HepG2 (cell line): ENCODE data around the gene AFDN. TPM values are rescaled to one million over a fixed set of nuclear protein-coding genes. Genes with fewer than 3 reads are reported as not detected.

Experiments
- ATF2 ChIP-seq: sonication (generic); formaldehyde crosslinking; IDR thresholded peaks from 2 replicates; pipeline ENCODE4 v1.4.0; 2020; ENCODE audit warnings: missing genetic modification reagents
- CAMTA2 ChIP-seq: sonication (generic); formaldehyde crosslinking; IDR thresholded peaks from 2 replicates; pipeline ENCODE4 v1.4.0; 2020; ENCODE audit warnings: mild to moderate bottlenecking, missing genetic modification reagents, borderline replicate concordance
- CREB3 ChIP-seq: sonication (generic); formaldehyde crosslinking; IDR thresholded peaks from 2 replicates; pipeline ENCODE4 v1.5.0; 2020; ENCODE audit warnings: missing genetic modification reagents
- CSRNP1 ChIP-seq: sonication (generic); formaldehyde crosslinking; IDR thresholded peaks from 2 replicates; pipeline ENCODE4 v1.8.1; 2023; ENCODE audit warnings: mild to moderate bottlenecking, missing genetic modification reagents
- E2F1 ChIP-seq: sonication (generic); formaldehyde crosslinking; IDR thresholded peaks from 2 replicates; pipeline ENCODE4 v1.5.0; 2020; ENCODE audit warnings: missing genetic modification reagents
- IKZF4 ChIP-seq: sonication (generic); formaldehyde crosslinking; IDR thresholded peaks from 2 replicates; pipeline ENCODE4 v1.5.1; 2020; ENCODE audit warnings: borderline replicate concordance, mild to moderate bottlenecking, low read depth, missing genetic modification reagents; ENCODE audit errors: not compliant biosample characterization
- PHF8 ChIP-seq: sonication (generic); formaldehyde crosslinking; IDR thresholded peaks from 2 replicates; pipeline ENCODE4 v1.5.0; 2020; ENCODE audit warnings: missing genetic modification reagents
- REST ChIP-seq, 2 experiments: IDR thresholded peaks; 2 replicates each; pipeline ENCODE4 v1.6.1; 2011 to 2012; ENCODE audit warnings: low read length in 2 of 2, borderline replicate concordance in 1 of 2, low read depth in 1 of 2, mild to moderate bottlenecking in 1 of 2, moderate library complexity in 1 of 2
- SP4 ChIP-seq: sonication (generic); formaldehyde crosslinking; IDR thresholded peaks from 2 replicates; pipeline ENCODE4 v1.8.1; 2023; ENCODE audit warnings: mild to moderate bottlenecking, missing genetic modification reagents
- ZBTB26 ChIP-seq: IDR thresholded peaks from 2 replicates; pipeline ENCODE4 v1.6.1; 2016; ENCODE audit warnings: missing compliant biosample characterization, missing genetic modification reagents, borderline replicate concordance
- ZNF235 ChIP-seq: sonication (generic); formaldehyde crosslinking; IDR thresholded peaks from 2 replicates; pipeline ENCODE4 v1.8.1; 2023; ENCODE audit warnings: mild to moderate bottlenecking, missing genetic modification reagents, borderline replicate concordance
- ZNF280B ChIP-seq: sonication (generic); formaldehyde crosslinking; IDR thresholded peaks from 2 replicates; pipeline ENCODE4 v1.5.0; 2020; ENCODE audit warnings: missing genetic modification reagents, mild to moderate bottlenecking, borderline replicate concordance
- ZNF292 ChIP-seq: sonication (generic); formaldehyde crosslinking; IDR thresholded peaks from 2 replicates; pipeline ENCODE4 v1.8.1; 2022; ENCODE audit warnings: mild to moderate bottlenecking, low read depth, missing genetic modification reagents, borderline replicate concordance
- ZNF547 ChIP-seq: sonication (generic); formaldehyde crosslinking; IDR thresholded peaks from 2 replicates; pipeline ENCODE4 v1.5.1; 2020; ENCODE audit warnings: mild to moderate bottlenecking, missing genetic modification reagents
- ZNF792 ChIP-seq: IDR thresholded peaks from 2 replicates; pipeline ENCODE4 v1.6.1; 2016
- polyA plus RNA-seq, 8 experiments: library from polyadenylated mRNA; depleted of rRNA in 3 of 8; stranded (reverse) in 7 of 8; unstranded in 1 of 8; fragments of >200 nt; fragmentation: Illumina TruSeq in 4 of 8; extraction: Trizol in 4 of 8; gene quantifications; 2 replicates each; pipeline versions ENCODE4 v1.2.1 to v1.2.3, GENCODE V29; 2011 to 2016; ENCODE audit warnings: low read depth in 4 of 8, missing spikeins in 1 of 8, mixed read lengths in 1 of 8; ENCODE audit not compliant: insufficient read depth in 1 of 8
- total RNA-seq, 5 experiments: library from RNA; depleted of rRNA; stranded (reverse); fragments of >200 nt; fragmentation: Illumina TruSeq; extraction: Trizol; gene quantifications; 2 replicates each; pipeline ENCODE4 v1.2.3, GENCODE V29; 2016; ENCODE audit warnings: low read depth in 1 of 5

Gene AFDN
- total and polyA plus RNA-seq, 2 of the 13 experiments (the other 11 are each of a cell fraction or from before 2014, with no cell fraction given): 136 to 151 TPM

- TF ChIP-seq ZNF235 (CRISPR knock-in tag) (peak; percentile 40; the same call in 1 of the 2 replicates), CSRNP1 (CRISPR knock-in tag) (no peak; the same call in 1 of the 2 replicates), PHF8 (CRISPR knock-in tag) (peak; percentile 73), ATF2 (CRISPR knock-in tag) (no peak), ZBTB26 (CRISPR knock-in tag) (no peak), SP4 (CRISPR knock-in tag) (no peak; the same call in 1 of the 2 replicates), CREB3 (CRISPR knock-in tag) (no peak), CAMTA2 (CRISPR knock-in tag) (no peak), REST (IDR thresholded peaks at IDR 0.05; ENCODE audit: borderline replicate concordance in 1 of 2, low read depth in 1 of 2, low read length in 2 of 2) (no peak), ZNF547 (CRISPR knock-in tag) (no peak), ZNF792 (CRISPR knock-in tag) (no peak), IKZF4 (no peak), ZNF280B (CRISPR knock-in tag) (no peak), E2F1 (peak; percentile 58; the same call in 1 of the 2 replicates), ZNF292 (CRISPR knock-in tag) (peak; percentile 69; the same call in 1 of the 2 replicates)
Measured at GRCh38 chr6:167827583-167828324, 1.0 kb downstream of the AFDN start (continued).
